HepG2 (cell line): ENCODE results near the gene RASIP1. TPM values are rescaled to one million over a fixed set of nuclear protein-coding genes. Genes with fewer than 3 reads are reported as not detected.

Experiments used
- ARNTL ChIP-seq: sonication (generic); formaldehyde crosslinking; IDR thresholded peaks from 2 replicates; pipeline ENCODE4 v1.4.0; 2020; ENCODE audit warnings: mild to moderate bottlenecking, missing genetic modification reagents
- CSRNP2 ChIP-seq: sonication (generic); formaldehyde crosslinking; conservative IDR thresholded peaks from 2 replicates; pipeline ENCODE4 v1.8.0; 2022; ENCODE audit warnings: low read depth, missing genetic modification reagents
- FLYWCH1 ChIP-seq: sonication (generic); formaldehyde crosslinking; IDR thresholded peaks from 2 replicates; pipeline ENCODE4 v1.8.1; 2023; ENCODE audit warnings: mild to moderate bottlenecking, missing genetic modification reagents
- HHEX ChIP-seq: IDR thresholded peaks from 2 replicates; pipeline ENCODE4 v1.6.1; 2016; ENCODE audit warnings: control low read depth
- LCORL ChIP-seq, 2 experiments: fragments of 450-650 bp in 1 of 2; sonication (generic) in 1 of 2; formaldehyde crosslinking in 1 of 2; IDR thresholded peaks; 2 replicates each; pipeline versions ENCODE4 v1.5.0 to v1.6.1; 2017 to 2020; ENCODE audit warnings: antibody characterized with exemption in 1 of 2, missing genetic modification reagents in 1 of 2
- MED8 ChIP-seq: sonication (generic); formaldehyde crosslinking; IDR thresholded peaks from 2 replicates; pipeline ENCODE4 v1.8.1; 2023; ENCODE audit warnings: mild to moderate bottlenecking, missing genetic modification reagents; ENCODE audit not compliant: insufficient replicate concordance
- MIXL1 ChIP-seq: IDR thresholded peaks from 2 replicates; pipeline ENCODE4 v1.6.1; 2016
- MYPOP ChIP-seq: sonication (generic); formaldehyde crosslinking; IDR thresholded peaks from 2 replicates; pipeline ENCODE4 v1.8.1; 2023; ENCODE audit warnings: mild to moderate bottlenecking, moderate library complexity, missing genetic modification reagents
- NPAS2 ChIP-seq: sonication (generic); formaldehyde crosslinking; IDR thresholded peaks from 2 replicates; pipeline ENCODE4 v1.8.0; 2022; ENCODE audit warnings: mild to moderate bottlenecking, missing genetic modification reagents, borderline replicate concordance
- PHF20 ChIP-seq: sonication (generic); formaldehyde crosslinking; IDR thresholded peaks from 2 replicates; pipeline ENCODE4 v1.5.0; 2020; ENCODE audit warnings: mild to moderate bottlenecking, missing genetic modification reagents
- PRDM15 ChIP-seq: sonication (generic); formaldehyde crosslinking; IDR thresholded peaks from 2 replicates; pipeline ENCODE4 v1.4.0; 2020; ENCODE audit warnings: missing genetic modification reagents
- RBM39 ChIP-seq: fragments of 200-400 bp; formaldehyde crosslinking; IDR thresholded peaks from one replicate; pipeline ENCODE4 v1.6.1; 2018; ENCODE audit warnings: antibody characterized with exemption, mild to moderate bottlenecking, low read depth, low read length; ENCODE audit not compliant: poor library complexity, severe bottlenecking
- RCOR2 ChIP-seq: IDR thresholded peaks from 2 replicates; pipeline ENCODE4 v1.6.1; 2016; ENCODE audit warnings: missing biosample characterization, missing genetic modification reagents
- SALL2 ChIP-seq: sonication (generic); formaldehyde crosslinking; IDR thresholded peaks from 2 replicates; pipeline ENCODE4 v1.8.1; 2023; ENCODE audit warnings: mild to moderate bottlenecking, missing genetic modification reagents, inconsistent platforms
- SAP130 ChIP-seq: IDR thresholded peaks from 2 replicates; pipeline ENCODE4 v1.6.1; 2016; ENCODE audit warnings: low read depth
- SIN3B ChIP-seq: fragments of 150-350 bp; IDR thresholded peaks from 2 replicates; pipeline ENCODE4 v1.6.1; 2014; ENCODE audit warnings: low read length
- SOX6 ChIP-seq, 2 experiments: fragments of 450-650 bp in 1 of 2; sonication (generic) in 1 of 2; formaldehyde crosslinking in 1 of 2; IDR thresholded peaks; 2 replicates each; pipeline versions ENCODE4 v1.4.0 to v1.6.1; 2017 to 2020; ENCODE audit warnings: antibody characterized with exemption in 1 of 2, mild to moderate bottlenecking in 1 of 2, missing genetic modification reagents in 1 of 2
- TEAD3 ChIP-seq: optimal IDR thresholded peaks from 2 replicates; pipeline ENCODE3; 2016; ENCODE audit warnings: borderline replicate concordance
- THRA ChIP-seq: sonication (generic); formaldehyde crosslinking; IDR thresholded peaks from 2 replicates; pipeline ENCODE4 v1.4.0; 2020; ENCODE audit warnings: missing genetic modification reagents, borderline replicate concordance
- ZNF780A ChIP-seq: sonication (generic); formaldehyde crosslinking; IDR thresholded peaks from 2 replicates; pipeline ENCODE4 v1.8.0; 2022; ENCODE audit warnings: mild to moderate bottlenecking, missing genetic modification reagents, moderate library complexity
- polyA plus RNA-seq, 8 experiments: library from polyadenylated mRNA; depleted of rRNA in 3 of 8; stranded (reverse) in 7 of 8; unstranded in 1 of 8; fragments of >200 nt; fragmentation: Illumina TruSeq in 4 of 8; extraction: Trizol in 4 of 8; gene quantifications; 2 replicates each; pipeline versions ENCODE4 v1.2.1 to v1.2.3, GENCODE V29; 2011 to 2016; ENCODE audit warnings: low read depth in 4 of 8, missing spikeins in 1 of 8, mixed read lengths in 1 of 8; ENCODE audit not compliant: insufficient read depth in 1 of 8
- total RNA-seq, 5 experiments: library from RNA; depleted of rRNA; stranded (reverse); fragments of >200 nt; fragmentation: Illumina TruSeq; extraction: Trizol; gene quantifications; 2 replicates each; pipeline ENCODE4 v1.2.3, GENCODE V29; 2016; ENCODE audit warnings: low read depth in 1 of 5

Gene RASIP1
- total and polyA plus RNA-seq, 2 of the 13 experiments (the other 11 are each of a cell fraction or from before 2014, with no cell fraction given), result 0.44 to 0.58 TPM

GRCh38 chr19:48720613-48721296 lies 19.7 kb downstream of the RASIP1 start (continued):
- no peak for TF ChIP-seq CSRNP2 (CRISPR knock-in tag)
- no peak for TF ChIP-seq SOX6 (IDR thresholded peaks at IDR 0.05)
- peak; percentile 57 for TF ChIP-seq SOX6 (CRISPR knock-in tag; IDR thresholded peaks at IDR 0.05)
- peak; percentile 92 for TF ChIP-seq SAP130 (CRISPR knock-in tag)
- no peak for TF ChIP-seq NPAS2
- no peak for TF ChIP-seq MYPOP (CRISPR knock-in tag)
- no peak for TF ChIP-seq RCOR2
- no peak for TF ChIP-seq HHEX (CRISPR knock-in tag)
- peak; percentile 96 for TF ChIP-seq TEAD3 (CRISPR knock-in tag)
- no peak for TF ChIP-seq THRA (CRISPR knock-in tag)
- peak; percentile 57; the same call in 1 of the 2 replicates for TF ChIP-seq SIN3B
- peak; percentile 46; the same call in 1 of the 2 replicates for TF ChIP-seq PHF20 (CRISPR knock-in tag)
- TF ChIP-seq RBM39, result peak; percentile 29
- TF ChIP-seq ZNF780A (CRISPR knock-in tag), result no peak
- no peak for TF ChIP-seq SALL2 (CRISPR knock-in tag)
- no peak for TF ChIP-seq LCORL (IDR thresholded peaks at IDR 0.05)
- peak; percentile 29; the same call in 1 of the 2 replicates for TF ChIP-seq LCORL (CRISPR knock-in tag; IDR thresholded peaks at IDR 0.05)
- TF ChIP-seq MED8 (CRISPR knock-in tag), result no peak
- TF ChIP-seq PRDM15 (CRISPR knock-in tag), result no peak
- TF ChIP-seq FLYWCH1, result no peak
- TF ChIP-seq ARNTL (CRISPR knock-in tag), result peak; percentile 43; the same call in 1 of the 2 replicates
- peak; percentile 72; the same call in 1 of the 2 replicates for TF ChIP-seq MIXL1 (CRISPR knock-in tag)
